HFF-Myc (cell line): Measurements from ENCODE around the gene PCNA.

Experiments
- DNase-seq: peaks from one replicate; pipeline ENCODE4 v3.0.0-alpha.2; 2011; ENCODE audit warnings: low read depth; ENCODE audit errors: extremely low read depth
- H3K4me3 ChIP-seq: replicated peaks from 2 replicates; pipeline ENCODE4 v1.5.1; 2011; ENCODE audit warnings: low read depth, mild to moderate bottlenecking, control low read depth, low read length
- TF ChIP-seq, protein P1 (sequence below): IDR thresholded peaks from 2 replicates; pipeline ENCODE4 v1.5.1; 2012; ENCODE audit warnings: mild to moderate bottlenecking, low read depth, low read length, control low read depth; ENCODE audit errors: missing control alignments

Gene PCNA

DNA sequence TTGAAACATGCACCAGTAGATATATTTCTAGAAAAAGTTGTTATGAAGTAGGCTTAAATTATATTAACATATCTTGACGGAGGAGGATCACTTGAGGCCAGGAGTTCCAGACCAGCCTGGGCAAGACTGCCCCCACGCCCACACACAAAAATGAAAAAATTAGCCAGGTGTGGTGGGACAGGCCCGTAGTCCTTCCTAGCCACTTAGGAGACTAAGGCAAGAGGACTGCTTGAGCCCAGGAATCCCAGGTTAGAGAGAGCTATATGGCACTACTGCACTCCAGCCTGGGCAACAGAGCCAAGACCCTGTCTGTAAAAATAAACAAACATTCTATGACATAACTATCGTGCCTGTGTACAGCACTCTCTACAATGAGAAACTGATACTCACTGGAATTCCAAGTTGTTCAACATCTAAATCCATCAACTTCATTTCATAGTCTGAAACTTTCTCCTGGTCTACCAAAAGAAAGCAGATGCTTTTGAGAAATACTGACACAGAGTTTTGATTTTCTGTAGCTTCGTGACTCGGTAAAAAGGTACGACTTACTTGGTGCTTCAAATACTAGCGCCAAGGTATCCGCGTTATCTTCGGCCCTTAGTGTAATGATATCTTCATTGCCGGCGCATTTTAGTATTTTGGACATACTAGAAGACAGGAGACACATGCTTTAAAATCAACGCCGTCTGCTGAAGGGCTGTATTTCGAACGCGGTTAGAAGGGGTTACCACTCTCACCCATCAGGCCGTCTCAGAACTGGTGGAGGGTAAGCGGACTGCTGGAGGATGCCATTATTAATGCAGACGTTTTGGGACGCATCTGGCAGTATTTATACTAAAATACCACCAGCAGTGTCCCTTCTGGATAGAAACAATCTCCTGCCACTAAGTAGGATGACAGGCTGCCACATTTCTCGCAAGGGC, 1.3 kb downstream of the PCNA start:
- DNase-seq: no peak
- TF ChIP-seq, protein P1, sequence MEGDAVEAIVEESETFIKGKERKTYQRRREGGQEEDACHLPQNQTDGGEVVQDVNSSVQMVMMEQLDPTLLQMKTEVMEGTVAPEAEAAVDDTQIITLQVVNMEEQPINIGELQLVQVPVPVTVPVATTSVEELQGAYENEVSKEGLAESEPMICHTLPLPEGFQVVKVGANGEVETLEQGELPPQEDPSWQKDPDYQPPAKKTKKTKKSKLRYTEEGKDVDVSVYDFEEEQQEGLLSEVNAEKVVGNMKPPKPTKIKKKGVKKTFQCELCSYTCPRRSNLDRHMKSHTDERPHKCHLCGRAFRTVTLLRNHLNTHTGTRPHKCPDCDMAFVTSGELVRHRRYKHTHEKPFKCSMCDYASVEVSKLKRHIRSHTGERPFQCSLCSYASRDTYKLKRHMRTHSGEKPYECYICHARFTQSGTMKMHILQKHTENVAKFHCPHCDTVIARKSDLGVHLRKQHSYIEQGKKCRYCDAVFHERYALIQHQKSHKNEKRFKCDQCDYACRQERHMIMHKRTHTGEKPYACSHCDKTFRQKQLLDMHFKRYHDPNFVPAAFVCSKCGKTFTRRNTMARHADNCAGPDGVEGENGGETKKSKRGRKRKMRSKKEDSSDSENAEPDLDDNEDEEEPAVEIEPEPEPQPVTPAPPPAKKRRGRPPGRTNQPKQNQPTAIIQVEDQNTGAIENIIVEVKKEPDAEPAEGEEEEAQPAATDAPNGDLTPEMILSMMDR: no peak

DNA sequence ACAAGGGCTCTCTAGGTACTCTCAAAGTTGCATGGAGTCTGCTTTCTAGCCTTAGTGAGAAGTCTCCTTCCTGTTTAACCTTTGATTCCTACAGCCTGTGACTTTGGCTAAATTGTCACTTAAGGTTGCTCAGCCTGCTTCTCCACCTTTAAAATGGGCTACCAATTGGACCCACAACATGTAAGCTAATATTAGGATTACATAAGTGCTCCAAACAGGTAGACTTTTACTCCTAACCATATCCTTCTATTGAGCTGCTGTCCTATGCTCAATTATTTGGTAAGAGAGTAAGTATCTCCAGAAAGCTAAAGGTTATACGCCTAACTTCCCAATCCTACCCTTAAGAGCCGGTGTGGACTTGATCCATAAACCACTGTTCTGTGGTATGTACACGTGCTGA, 2.9 kb downstream of the PCNA start:
- TF ChIP-seq, protein P1: no peak
- peak overlapping the region; percentile 83 for H3K4me3 ChIP-seq

More for the DNA sequence above, 1.3 kb downstream of the PCNA start:
- peak overlapping the region; percentile 83 for H3K4me3 ChIP-seq

DNA sequence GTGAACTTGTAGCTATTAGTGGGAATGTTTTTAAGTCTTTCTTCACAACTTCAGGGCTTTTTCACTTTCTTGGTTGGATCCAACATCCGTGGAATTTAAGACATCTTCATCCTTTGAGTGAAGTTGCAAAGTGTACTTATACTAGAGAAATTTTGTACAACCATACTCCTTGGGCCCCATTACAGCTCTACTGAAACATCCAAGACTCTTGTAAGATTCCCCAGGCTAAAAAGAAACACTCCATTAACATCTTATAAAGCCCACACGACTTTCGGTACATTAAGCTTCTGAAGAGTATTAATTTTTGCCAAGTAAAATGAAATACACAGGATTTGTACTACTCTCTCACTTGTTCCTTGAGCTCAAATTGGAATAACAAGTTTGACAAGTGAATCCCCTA, 5.4 kb downstream of the PCNA start:
- TF ChIP-seq, protein P1: no peak
- no peak overlapping the region for H3K4me3 ChIP-seq
- no peak for DNase-seq

More for the DNA sequence above, 2.9 kb downstream of the PCNA start:
- DNase-seq: no peak

DNA sequence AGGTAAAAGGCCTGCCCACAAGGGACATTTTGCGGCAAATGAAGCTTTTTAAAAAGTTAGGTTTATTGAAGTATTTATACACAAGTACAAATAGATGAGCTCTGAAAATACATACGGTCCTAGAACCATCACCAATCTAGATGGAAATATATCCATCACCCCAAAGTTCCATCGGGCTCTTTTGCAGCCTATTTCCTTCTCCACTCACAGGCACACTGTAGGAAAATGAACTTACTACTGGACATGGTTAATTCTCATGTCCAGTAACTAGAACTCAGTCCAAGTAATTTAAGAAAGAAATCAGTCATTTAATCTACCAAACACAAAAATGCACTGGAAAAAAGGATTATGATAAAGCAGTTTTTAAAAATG, 6.2 kb downstream of the PCNA start:
- TF ChIP-seq, protein P1: no peak
- peak overlapping the region; percentile 97 for H3K4me3 ChIP-seq
- no peak for DNase-seq

DNA sequence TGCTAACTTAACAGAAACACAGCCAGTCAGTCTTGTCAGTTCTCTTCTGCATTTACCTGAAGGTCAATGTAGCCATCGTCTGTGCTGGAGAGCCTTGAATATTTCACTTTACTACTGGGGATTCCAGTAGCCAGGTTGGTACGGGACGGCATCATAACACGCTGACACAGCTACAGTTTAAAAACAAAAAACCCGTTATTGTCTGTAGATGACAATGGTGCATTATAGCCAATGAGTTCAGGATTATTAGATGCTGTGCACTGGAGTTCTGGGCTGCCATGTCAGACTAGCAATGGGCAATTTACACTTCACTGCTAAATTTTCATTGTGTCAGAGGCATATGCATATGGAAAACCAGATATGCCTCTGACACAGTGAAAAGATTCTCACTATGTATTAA, 10.5 kb downstream of the PCNA start:
- H3K4me3 ChIP-seq: no peak overlapping the region
- DNase-seq: no peak
- TF ChIP-seq, protein P1: no peak

DNA sequence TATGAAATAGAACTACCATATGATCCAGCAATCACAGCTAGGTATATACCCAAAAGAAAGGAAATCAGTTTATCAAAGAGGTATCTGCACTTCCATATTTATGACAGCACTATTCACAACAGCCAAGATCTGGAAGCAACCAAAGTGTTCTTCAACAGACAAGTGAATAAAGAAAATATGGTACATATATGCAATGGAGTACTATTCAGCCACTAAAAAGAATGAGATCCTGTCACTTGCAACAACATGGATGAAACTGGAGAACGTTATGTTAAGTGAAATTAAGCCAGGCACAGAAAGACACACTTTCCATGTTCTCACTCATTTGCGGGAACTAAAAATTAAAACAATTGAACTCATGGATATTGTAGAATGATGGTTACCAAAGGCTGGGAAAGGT, 15.3 kb downstream of the PCNA start:
- DNase-seq: no peak
- no peak overlapping the region for H3K4me3 ChIP-seq
- TF ChIP-seq, protein P1: no peak
